ENCODE results near the gene DEDD2.
"Not testable (repeated sequence)": the region's sequence is repeated elsewhere in the genome, so short reads cannot be mapped to it uniquely, and the experiment has no call there.

Gene DEDD2, protein sequence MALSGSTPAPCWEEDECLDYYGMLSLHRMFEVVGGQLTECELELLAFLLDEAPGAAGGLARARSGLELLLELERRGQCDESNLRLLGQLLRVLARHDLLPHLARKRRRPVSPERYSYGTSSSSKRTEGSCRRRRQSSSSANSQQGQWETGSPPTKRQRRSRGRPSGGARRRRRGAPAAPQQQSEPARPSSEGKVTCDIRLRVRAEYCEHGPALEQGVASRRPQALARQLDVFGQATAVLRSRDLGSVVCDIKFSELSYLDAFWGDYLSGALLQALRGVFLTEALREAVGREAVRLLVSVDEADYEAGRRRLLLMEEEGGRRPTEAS

DNA sequence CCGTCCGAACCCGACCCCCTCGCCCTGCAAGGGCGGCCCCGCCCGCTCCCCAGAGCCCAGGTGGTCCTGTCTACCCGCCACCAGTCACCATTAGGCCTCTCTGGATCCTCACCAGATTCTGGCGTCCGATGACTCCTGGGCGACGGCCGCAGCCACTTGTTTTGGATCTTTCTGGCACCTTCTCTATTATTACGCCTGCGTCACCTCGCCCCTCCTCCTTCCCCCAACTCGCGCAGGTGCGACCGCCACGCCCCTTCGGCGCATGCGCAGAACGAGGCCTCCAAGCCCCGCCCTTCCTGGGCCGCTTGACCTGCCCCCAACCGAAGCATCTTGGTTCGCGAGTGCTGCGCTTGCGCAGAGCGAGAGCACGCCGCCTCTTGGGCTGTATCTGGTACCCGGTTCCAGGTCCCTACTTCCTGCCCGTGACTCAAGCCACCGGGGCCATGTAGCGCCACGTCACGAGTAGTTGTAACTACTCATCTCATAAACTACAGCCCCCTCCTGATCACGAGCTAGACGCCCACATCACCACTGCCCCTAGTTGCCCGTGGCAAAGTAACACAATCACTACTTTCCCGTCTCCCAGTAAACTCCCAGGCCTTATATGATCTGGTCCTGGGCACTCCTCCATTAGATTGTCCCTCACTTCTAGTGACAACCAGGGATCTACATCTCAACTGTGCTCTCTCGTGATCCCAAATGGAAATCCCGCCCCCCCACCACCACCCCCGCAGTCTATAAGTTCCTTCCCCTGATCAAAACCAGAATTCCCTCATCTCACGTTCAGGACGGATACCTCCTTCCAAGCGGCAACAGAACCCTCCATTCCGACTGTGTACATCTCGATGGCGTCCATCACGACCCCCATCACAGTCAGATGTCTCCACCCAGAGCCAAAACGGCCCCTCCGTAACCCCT lies at the start of gene DEDD2:
DEDD2 (minus strand) TSS at position 158 of the 918 bp plus-strand sequence. CDS start 670 bp downstream, outside the sequence.
- peak; percentile 99 for DNase-seq

DNA sequence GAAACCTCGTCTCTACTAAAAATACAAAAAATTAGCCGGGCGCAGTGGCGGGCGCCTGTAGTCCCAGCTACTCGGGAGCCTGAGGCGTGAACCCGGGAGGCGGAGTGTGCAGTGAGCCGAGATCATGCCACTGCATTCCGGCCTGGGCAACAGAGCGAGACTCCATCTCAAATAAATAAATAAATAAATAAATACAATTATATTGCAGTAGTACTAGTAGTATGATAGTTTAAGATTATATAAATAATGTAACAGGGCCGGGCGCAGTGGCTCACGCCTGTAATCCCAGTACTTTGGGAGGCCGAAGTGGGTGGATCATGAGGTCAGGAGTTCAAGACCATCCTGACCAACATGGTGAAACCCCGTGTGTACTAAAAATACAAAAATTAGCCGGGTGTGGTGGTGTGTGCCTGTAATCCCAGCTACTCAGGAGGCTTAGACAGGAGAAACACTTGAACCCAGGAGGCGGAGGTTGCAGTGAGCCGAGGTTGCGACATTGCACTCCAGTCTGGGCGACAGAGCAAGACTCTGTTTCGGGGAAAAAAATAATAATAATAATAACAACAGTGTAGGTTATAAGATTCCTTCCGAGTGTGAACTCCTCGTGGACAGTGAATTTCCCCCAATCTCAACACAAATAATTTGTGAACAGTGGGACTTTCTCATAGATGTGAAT lies 49.6 kb upstream of the DEDD2 start:
- not testable (repeated sequence) for DNase-seq

DNA sequence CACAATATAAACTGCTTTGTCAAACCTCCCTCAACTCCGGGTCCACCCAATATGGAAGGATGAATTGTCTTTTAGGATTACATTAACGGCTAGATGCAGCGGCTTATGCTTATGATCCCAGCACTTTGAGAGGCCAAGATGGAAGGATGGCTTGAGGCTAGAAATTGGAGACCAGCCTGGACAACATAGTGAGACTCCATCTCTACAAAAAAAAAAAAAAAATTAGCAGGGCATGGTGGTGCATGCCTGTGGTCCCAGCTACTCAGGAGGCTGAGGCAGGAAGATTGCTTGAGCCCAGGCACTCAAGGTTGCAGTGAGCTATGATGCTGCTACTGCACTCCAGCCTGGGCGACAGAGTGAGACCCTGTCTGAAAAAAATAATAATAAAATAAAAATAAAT lies 48.6 kb upstream of the DEDD2 start:
- DNase-seq: not testable (repeated sequence)

DNA sequence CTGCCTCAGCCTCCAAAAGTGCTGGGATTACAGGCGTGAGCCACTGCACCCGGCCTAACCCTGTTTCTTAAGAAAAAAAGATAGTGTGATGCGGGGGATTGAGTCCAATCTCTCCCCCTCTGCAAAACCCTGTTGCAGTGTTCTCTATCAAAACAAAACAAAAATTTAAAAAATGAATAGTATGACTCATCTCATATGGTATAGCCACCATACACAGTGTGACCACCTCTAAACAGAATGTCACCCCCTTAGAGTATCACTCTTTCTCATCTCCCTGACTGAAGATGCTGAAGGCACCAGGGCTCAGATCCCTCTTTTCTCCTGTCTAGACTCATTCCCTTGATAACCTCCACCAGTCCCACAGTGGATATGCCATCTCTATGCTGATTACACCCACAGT lies 44.3 kb upstream of the DEDD2 start:
- no peak for DNase-seq

DNA sequence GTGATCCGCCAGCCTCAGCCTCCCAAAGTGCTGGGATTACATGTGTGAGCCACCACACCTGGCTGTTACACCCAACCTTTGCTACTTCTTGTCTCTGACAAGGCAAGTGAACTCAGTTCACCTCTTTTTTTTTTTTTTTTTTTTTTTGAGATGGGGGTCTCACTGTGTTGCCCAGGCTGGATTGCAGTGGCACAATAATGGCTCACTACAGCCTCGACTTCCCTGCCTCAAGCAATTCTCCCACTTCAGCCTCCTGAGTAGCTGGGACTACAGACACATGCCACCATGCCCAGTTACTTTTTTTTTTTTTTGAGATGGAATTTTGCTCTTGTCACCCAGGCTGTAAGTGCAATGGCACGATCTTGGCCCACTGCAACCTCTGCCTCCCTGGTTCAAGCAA lies 40.4 kb upstream of the DEDD2 start:
- not testable (repeated sequence) for DNase-seq

DNA sequence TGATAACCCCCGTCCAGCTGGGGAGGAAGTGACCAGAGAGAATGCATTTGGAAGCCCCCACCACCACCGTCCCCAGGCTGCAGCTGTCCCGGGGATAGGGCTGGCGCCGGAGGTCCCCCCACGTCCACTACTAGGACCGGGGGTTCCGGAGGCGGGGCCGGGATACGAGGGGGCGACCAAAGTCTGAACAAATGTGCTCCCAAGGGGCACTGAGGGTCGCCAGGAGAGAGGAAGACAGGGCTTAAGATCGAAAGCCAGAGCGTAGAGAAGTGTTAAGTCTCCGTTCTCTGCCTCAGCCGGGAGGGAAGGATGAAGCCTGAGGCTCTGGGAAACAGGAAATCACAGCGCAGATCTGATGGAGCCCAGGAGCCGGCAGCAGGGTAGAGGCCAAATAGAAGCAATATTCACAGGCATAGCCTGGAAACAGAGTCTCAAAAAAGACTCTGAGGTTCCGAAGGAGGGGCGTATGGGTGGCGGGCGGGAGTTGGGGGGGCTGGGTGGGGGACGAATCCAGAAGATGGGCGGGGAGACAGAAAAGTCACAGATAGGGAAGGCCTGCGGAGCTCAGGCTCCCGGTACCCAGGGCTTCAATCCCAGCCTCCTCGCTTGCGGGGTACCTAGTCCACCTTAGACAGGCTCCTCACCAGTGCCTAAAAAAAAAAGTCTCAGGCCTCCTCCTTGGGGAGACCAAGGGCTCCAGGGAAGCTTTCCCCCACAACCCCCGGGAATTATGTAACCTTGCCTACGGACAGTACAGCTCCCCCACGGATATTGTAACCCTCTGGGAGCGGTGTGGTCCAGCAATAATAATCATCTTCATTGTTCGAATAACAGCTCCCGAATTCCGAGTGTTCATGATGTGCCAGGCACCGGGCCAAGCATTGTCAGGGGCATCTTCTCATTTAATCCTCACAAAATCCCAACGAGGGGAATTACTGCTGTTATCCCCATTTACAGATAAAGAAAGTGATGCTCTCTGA lies 38.6 kb upstream of the DEDD2 start:
- no peak for DNase-seq

DNA sequence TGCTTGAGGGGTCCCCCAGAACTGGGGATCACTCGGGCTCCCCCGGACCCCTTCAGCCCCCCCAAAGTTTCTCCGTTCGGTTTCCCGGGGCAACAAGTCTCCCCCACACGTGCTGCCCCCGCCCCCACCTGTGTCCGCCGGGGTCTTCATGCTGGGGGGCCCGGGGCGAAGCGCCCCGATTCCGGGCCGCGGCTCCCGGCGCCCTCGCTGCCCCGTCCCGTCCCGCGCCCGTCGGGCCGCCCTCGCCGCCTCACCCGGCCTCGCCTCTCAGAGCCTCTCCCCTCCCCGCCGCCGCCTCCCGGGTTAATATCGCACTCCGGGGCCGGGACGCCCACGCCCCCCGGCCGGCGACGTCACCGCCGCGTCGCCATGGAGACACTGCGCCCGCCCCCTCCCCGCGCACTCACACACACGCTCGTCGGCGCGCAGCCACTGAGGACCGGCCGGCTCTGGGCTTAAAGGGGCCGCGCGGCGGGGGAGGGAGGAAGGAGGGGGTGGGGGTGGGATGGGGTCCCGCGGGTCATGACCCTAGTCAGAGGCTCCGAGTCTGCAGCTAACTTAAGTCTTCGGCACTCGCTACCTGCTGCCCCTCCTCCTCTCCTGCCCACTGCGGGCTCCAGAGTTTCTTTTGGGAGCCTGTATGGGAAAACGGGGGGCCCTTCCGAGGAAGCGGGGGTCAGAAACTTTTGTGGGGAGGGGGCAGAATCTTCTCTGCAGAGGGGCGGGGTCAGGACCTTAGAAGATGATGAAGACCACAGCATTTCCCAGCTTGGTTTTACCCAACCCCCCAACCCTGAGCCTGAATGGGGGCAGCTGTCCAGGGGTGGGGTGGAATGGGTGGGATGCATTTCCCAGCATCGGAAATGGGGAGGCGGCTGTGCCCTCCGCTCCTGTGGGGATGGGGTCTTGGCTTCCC lies 37.6 kb upstream of the DEDD2 start, which contains the start of gene ERF:
ERF (minus strand) TSS at position 279 of the 916 bp plus-strand sequence; CDS start at position 150, 129 bp downstream.
- DNase-seq: peak; percentile 91 to 93

DNA sequence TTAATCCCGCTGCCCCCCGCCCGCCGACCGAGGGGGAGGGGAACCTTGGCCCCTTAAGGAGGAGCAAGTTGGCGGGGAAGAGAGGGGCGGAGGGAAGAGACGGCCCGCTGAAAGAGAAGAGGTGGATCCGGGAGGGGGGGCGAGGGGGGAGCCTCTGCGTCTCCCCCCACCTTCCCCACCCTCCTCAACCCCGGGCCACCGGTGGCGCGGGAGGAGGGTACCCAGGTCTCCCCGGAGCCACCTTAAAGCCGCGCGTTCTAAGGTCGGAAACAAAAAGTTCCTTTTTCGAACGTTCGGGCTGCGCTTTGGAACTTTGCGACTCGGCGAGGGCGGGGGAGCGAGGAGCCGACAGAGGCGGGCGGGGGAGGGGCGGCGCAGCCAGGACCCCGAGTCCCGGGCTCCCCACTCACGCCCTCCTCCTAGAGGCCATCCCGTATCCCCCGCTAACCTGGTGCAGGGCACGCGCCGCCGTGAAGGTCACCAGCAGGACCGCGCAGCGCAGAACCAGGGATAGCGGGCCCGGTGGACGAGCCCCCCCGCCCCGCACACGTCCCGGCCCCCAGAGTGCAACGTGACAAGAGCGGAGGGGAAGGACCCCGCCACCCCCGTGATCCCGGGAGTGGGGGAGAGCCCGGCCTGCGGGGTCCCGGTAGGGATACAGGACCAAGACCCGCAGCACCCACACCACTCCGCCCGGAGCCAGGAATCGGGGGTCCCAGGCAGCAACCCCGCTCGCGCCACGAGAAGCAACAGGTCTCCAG lies 36.8 kb upstream of the DEDD2 start:
- DNase-seq: peak; percentile 75 to 77

DNA sequence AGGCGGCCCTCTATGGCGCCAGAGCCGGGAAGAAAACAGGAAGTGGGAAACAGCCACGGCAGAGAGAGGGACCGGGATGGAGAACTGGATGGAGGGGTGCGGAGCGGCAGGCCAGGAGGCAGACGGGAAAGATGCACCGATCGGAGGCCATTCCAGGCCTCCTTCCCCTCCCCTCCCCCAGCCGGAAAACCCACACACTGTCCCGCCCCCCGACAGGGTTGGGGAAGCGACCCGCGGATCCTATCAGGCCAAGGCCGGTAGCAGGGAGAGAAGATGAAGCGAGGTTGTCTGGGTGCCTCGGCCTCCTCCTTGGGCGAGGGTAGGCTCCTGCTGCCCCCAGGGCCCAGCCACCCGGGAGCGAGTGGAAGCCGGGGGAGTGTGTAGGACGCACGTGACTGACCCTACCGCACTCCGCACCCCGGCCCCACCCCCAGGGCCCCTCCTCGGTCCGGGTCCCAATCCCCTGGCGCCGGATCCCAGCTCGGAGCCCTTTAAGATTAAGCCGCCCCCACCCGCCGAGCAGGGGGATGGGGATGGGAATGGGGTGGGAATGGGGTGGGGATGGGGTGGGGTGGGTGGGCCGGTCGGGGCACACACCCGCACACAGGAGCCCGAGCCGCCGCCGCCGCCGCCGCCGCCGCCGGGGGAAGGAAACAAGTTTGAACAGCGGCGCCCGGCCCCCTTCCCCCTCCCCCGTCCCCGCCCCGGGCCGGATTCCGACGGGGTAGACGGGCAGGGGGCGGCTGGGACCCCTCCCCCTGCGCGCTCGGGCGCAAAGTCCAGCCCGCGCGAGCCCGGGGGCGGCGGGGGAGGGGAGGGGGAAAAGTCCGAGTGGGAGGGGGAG lies 36.0 kb upstream of the DEDD2 start:
- peak; percentile 69 to 75 for DNase-seq

DNA sequence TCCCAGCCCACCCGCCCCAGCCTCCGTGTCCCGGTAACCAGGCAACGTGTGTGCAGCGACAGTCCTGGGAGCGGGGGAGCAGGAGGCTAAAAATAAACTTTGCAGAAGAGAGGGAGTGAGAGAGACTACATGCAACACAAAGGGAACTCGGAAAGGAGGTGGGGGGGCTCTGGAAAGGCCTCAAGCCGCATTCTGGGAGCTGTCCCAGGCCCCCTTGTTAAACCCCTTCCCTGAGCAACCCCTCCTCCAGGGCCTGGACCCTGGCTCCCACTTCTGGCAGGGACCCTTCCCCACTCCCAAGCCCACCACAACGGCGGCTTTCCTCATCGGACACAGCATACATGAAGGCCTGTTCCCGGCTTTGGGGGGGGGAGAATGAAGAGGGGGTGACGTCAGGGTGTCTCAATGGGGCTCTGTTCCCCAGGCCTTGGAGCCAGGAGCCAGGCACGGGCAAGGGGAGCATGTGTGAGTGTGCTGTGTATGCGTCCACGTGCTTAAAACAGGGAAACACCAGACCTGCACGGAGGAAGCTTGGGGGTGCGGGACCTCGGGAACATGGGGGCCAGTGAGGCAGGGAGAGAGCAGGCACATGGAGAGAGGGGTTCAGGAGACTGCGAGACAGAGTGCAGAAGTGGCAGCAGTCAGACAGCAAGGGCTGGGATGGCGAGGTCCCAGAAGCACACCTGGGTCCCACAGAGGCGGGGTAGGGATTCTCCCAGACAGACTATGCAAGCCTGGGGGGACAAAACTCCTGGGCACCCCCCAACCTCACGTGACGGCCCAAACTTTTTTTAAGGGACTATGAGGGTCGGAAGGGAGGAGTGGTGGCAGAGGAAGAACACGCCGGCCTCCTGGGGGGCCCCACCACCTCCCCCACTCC lies 35.1 kb upstream of the DEDD2 start:
- DNase-seq: peak in 1 of 2 experiments; percentile 29

DNA sequence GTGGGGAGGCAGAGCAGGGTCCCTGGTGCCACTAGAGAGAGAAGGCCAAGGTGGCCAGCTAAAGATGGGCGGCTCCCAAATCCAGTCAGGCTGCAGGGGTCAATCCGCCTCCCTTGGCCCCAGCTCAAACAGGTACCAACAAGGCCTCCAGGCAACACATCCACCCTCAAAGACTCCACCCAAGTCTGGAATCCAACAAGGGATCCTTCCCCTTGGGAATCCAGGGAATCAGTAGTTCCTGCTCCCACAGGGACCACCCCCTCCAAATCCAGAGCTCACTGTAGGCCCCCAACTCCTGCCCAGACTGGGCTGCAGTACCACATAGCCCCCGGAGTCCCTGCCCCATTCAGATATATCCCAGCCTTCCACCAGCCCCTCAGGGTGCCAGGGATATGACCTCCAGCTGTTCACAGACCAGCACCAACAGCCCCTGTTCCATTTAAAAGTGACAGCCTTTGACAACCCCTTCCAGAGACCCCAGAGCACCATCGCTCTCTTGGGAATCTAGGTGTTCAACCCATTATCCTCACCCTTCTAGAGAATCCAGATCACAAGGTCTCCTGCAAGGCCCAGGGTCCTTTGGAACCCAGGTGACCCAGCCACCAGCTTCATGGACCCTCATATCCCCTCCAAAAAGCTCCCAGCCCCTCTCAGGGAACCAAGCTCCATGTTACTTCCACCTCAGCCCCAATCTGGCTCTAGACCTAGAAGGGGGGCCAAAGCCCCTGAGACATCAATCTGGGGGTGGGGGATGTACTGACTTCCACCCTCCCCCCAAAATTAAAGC lies 34.3 kb upstream of the DEDD2 start:
- no peak for DNase-seq

DNA sequence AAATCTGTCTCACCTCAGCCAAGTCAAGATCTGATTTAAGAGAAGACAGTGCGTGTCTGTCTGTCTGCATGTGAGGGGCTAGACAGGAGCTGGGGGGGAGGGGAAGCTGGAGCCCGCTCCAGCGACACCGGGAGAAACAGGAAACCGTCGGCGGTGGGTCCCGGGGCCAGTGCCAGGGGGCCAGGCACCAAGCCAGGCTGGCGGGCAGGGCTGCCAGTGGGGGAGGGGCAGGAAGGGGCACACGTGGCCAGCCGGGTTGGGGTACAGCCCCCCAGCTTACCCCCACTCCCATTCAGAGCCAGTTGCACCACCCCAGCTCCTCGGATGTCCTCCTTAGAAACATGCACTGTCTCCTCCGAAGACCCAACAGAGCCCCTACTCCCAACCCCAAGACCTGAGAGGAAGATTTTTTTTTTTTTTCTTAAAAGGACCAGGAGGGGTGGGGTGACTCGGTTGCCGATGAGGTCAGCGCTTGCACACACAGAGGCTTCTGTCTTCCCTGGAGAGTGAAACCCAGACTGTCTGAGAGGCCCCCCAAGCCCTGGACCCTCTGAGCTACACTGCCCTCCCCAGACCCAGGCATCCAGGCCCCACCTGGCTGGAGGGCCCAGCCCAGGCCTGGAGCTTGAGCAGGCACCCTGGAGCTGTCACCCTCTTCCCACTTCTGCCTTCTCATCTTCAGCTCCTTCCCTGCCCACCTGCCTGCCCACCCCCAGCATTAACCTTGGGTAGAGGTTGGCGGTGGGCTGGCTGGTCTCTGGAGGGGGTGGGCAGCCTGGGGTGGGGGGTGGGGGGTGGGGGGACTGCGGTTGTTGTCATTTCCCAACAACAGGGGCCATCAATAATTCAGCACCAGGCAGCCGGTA lies 33.4 kb upstream of the DEDD2 start:
- peak in 1 of 2 experiments; percentile 18 for DNase-seq

DNA sequence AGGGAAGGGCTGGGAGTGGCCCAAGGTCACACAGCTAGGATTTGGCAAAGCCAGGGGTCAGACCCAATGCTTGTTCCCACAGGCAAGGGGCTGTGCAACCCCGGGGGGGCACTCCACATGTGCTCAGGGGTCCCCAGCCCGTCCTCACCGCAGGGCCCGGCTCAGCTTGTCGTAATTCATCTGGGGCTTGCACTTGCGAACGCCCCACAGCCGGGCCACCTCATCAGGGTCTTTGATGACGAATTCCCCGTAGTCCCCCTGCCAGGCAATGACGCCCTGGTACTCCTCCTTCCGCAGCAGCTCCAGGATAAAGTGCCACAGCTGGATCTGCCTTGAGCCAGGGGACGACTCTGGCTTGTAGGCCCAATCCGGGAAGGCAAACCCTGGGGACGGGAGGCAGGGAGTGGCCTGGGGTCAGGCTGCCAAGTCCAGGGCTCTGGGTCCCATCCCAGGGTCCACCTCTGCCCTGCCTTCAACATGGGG lies 32.7 kb upstream of the DEDD2 start:
- DNase-seq: no peak

DNA sequence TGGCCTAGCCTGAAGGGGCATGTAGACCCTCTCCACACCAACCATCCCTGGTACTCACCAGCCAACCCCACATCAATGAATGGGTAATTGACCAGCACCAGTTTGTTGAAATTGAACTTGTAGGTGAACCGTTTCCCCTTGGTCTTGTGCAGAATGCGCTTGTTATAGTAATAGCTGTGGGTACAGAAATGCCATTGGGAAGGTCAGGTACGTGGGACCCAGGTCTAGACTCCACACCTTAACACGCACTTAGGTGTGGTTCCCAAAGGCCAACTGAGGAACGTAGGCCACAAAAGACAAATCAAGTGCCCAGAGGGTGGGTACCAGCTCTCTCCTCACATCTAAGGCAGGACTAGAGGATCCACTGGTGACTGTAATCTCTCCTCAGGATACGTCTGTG lies 32.3 kb upstream of the DEDD2 start:
- no peak for DNase-seq

DNA sequence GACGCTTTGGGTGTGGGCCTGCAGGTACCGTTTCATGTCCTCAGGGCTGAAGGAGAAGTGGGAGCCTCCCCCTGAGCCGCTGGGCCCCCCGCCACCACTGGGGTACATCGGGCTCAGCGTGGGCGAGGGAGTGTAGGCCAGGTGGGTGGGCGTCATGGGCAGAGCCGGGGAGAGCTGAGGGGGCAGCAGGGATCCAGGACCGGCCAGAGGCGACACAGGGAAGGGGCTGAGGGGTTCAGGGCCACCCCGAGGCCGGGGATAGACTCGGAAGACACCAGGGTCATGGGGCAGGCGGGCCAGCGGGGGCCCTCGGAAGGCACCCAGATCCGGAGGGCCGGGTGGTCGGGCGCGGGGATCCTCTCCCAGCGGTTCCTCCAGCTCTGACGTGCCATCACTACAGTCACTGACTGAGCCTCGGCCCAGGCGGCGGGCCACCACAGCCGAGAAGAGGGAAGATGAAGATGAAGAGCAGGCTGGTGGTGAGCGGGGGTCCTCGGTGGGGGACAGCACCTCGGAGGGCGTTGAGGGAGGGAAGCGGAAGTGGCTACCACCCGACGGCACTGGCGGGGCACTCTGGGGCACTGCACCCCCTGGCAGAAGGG lies 31.8 kb upstream of the DEDD2 start:
- DNase-seq: no peak
